NAMALWA (cell line): ENCODE data around the gene CCNL1.

Experiments
- DNase-seq: peaks from one replicate; pipeline ENCODE4 v3.0.0-alpha.2; 2015; ENCODE audit warnings: low spot score

CCNL1 gene

GRCh38 chr3:157122832-157123427, 37.0 kb downstream of the CCNL1 start:
- DNase-seq = no peak

- DNase-seq = no peak
Observed at GRCh38 chr3:157122116-157122515, 37.8 kb downstream of the CCNL1 start.

- DNase-seq = no peak
Observed at GRCh38 chr3:157121522-157121921, 38.4 kb downstream of the CCNL1 start.

GRCh38 chr3:157120071-157120892, 39.7 kb downstream of the CCNL1 start:
- no peak for DNase-seq

GRCh38 chr3:157119369-157119951, 40.5 kb downstream of the CCNL1 start:
- DNase-seq = no peak

GRCh38 chr3:157117875-157118654, 41.9 kb downstream of the CCNL1 start:
- DNase-seq = no peak

- DNase-seq = no peak
Observed at GRCh38 chr3:157117206-157117605, 42.7 kb downstream of the CCNL1 start.

- DNase-seq = no peak
Observed at GRCh38 chr3:157116017-157116416, 43.9 kb downstream of the CCNL1 start.

GRCh38 chr3:157115069-157116006, 44.6 kb downstream of the CCNL1 start:
- DNase-seq = no peak

GRCh38 chr3:157113832-157114505, 46.0 kb downstream of the CCNL1 start:
- DNase-seq = peak; percentile 51

- no peak for DNase-seq
Observed at GRCh38 chr3:157112536-157112935, 47.4 kb downstream of the CCNL1 start.

GRCh38 chr3:157111518-157111917, 48.4 kb downstream of the CCNL1 start:
- DNase-seq = no peak

GRCh38 chr3:157110761-157111278, 49.1 kb downstream of the CCNL1 start:
- no peak for DNase-seq

GRCh38 chr3:157109267-157110141, 50.4 kb downstream of the CCNL1 start:
- no peak for DNase-seq

GRCh38 chr3:157107644-157108133, 52.3 kb downstream of the CCNL1 start:
- no peak for DNase-seq

GRCh38 chr3:157107037-157107436, 52.9 kb downstream of the CCNL1 start:
- no peak for DNase-seq

- DNase-seq = peak; percentile 66
Observed at GRCh38 chr3:157104928-157105652, 54.9 kb downstream of the CCNL1 start.

- DNase-seq = no peak
Observed at GRCh38 chr3:157104521-157104920, 55.4 kb downstream of the CCNL1 start.

- no peak for DNase-seq
Observed at GRCh38 chr3:157103860-157104259, 56.1 kb downstream of the CCNL1 start.
